Activated CD8-positive, alpha-beta T cell treated with anti-CD3 and anti-CD28 coated beads, Interleukin-2, amount 10 ng/mL, durations not matched to agents 7 days and 5 days (primary cell): ENCODE data around the gene RPL38. TPM values are rescaled to one million over a fixed set of nuclear protein-coding genes. Genes with fewer than 3 reads are reported as not detected.
A peak's percentile ranks its signal among the peaks of the same experiment; 100 is the strongest.

Source experiments
- ATAC-seq: fragments of 150-1000 bp; cut with Tn5 transposase; one replicate; pipeline ENCODE4 v1.10.0; 2021; ENCODE audit warnings: moderate library complexity
- CTCF ChIA-PET: fragments of 350-600 bp; sonication (Branson Sonifier 250); formaldehyde crosslinking; loops from one replicate; lab custom pipeline; 2021; ENCODE audit warnings: antibody characterized with exemption; lab: Charles Lee
- POLR2A ChIA-PET: fragments of 350-600 bp; sonication (Branson Sonifier 250); formaldehyde crosslinking; loops from one replicate; lab custom pipeline; 2021; ENCODE audit warnings: antibody characterized with exemption; lab: Charles Lee
- DNase-seq: peaks from one replicate; pipeline ENCODE4 v3.0.0-alpha.2; 2020
- H3K27ac Mint-ChIP-seq: one replicate; pipeline ENCODE4 v1.8.0; 2021; ENCODE audit warnings: mild to moderate bottlenecking, mixed read lengths
- H3K27me3 Mint-ChIP-seq: one replicate; pipeline ENCODE4 v1.8.0; 2021; ENCODE audit warnings: low read depth, mixed read lengths
- H3K36me3 Mint-ChIP-seq: one replicate; pipeline ENCODE4 v1.8.0; 2021; ENCODE audit warnings: low read depth, mixed read lengths
- H3K4me1 Mint-ChIP-seq: one replicate; pipeline ENCODE4 v1.8.0; 2021; ENCODE audit warnings: low read depth, mixed read lengths
- H3K4me3 Mint-ChIP-seq: one replicate; pipeline ENCODE4 v1.8.0; 2021; ENCODE audit warnings: mild to moderate bottlenecking, mixed read lengths
- H3K9me3 Mint-ChIP-seq: one replicate; pipeline ENCODE4 v1.8.0; 2022; ENCODE audit warnings: mixed read lengths; ENCODE audit not compliant: insufficient read depth
- total RNA-seq, 2 experiments: library from RNA; stranded (reverse); gene quantifications; one replicate each; pipeline ENCODE4 v1.2.3, GENCODE V29; 2021

Gene RPL38
- 1,000 to 10,000 TPM in 1 of 2 experiments, 100 to 1,000 TPM in 1; 959 to 1,020 TPM for total RNA-seq

- ChIA-PET CTCF (interaction anchor here (0.7 to 2.4 kb wide), 9 partner anchors 9 to 178 kb away, joined by 3 to 10 read pairs (median 4); partner anchors contain the start of gene TTYH2), POLR2A (interaction anchor here (0.8 to 1.5 kb wide), 4 partner anchors 9 to 14 kb away, joined by 3 to 6 read pairs (median 4); no protein-coding TSS in a partner anchor)
- Mint-ChIP-seq H3K27ac (peak within 1 kb of the TSS; percentile 97), H3K4me1 (peaks cover 45% of the 10 kb centered on the region), H3K4me3 (peak within 1 kb of the TSS; percentile 98), H3K9me3 (no peaks in the 10 kb centered on the region), H3K27me3 (peaks cover 13% of the 10 kb centered on the region), H3K36me3 (peaks cover 34% of the 10 kb centered on the region)
- ATAC-seq (peak; percentile 85), DNase-seq (peak; percentile 98)
Observed at GRCh38 chr17:74203439-74204240, at the start of gene RPL38. TSS of gene RPL38 (plus strand) at chr17:74203678. CDS start at chr17:74203956, 278 bp downstream.

- H3K27ac Mint-ChIP-seq = no peak overlapping the region
- peaks cover 4% of the 10 kb centered on the region for H3K27me3 Mint-ChIP-seq
- H3K4me3 Mint-ChIP-seq = no peak overlapping the region
- ChIA-PET POLR2A (no interaction called here), CTCF (no interaction called here)
- no peaks in the 10 kb centered on the region for H3K4me1 Mint-ChIP-seq
- no peaks in the 10 kb centered on the region for H3K36me3 Mint-ChIP-seq
- H3K9me3 Mint-ChIP-seq = no peaks in the 10 kb centered on the region
- ATAC-seq = no peak
- DNase-seq = no peak
Observed at GRCh38 chr17:74153821-74154430, 49.6 kb upstream of the RPL38 start.

- CTCF ChIA-PET = no interaction called here
- no peaks in the 10 kb centered on the region for H3K27me3 Mint-ChIP-seq
- DNase-seq (no peak), ATAC-seq (no peak)
- H3K9me3 Mint-ChIP-seq = no peaks in the 10 kb centered on the region
- no peak overlapping the region for H3K4me3 Mint-ChIP-seq
- no peak overlapping the region for H3K27ac Mint-ChIP-seq
- no peaks in the 10 kb centered on the region for H3K36me3 Mint-ChIP-seq
- no peaks in the 10 kb centered on the region for H3K4me1 Mint-ChIP-seq
- POLR2A ChIA-PET = no interaction called here
Observed at GRCh38 chr17:74156878-74157277, 46.6 kb upstream of the RPL38 start.

DNA sequence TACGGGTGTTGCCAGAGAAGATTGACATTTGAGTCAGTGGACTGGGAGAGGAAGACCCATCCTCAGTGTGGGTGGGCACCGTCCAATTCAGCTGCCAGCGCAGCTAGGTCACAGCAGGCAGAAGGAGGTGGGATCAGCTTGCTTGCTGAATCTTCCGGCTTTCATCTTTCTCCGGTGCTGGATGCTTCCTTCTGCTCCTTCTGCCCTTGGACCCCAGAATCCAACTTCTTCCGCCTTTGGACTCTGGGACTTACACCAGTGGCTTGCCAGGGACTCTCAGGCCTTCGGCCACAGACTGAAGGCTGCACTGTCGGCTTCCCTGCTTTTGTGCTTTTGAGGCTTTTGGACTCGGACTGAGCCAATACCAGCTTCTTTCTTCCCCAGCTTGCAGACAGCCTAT is 46.1 kb upstream of the RPL38 start:
- Mint-ChIP-seq H3K4me1 (no peaks in the 10 kb centered on the region), H3K27me3 (no peaks in the 10 kb centered on the region), H3K27ac (no peak overlapping the region), H3K9me3 (no peaks in the 10 kb centered on the region), H3K36me3 (no peaks in the 10 kb centered on the region), H3K4me3 (no peak overlapping the region)
- ChIA-PET POLR2A (no interaction called here), CTCF (no interaction called here)
- DNase-seq = no peak
- ATAC-seq = no peak

- H3K9me3 Mint-ChIP-seq = no peaks in the 10 kb centered on the region
- POLR2A ChIA-PET = no interaction called here
- no peak overlapping the region for H3K4me3 Mint-ChIP-seq
- H3K36me3 Mint-ChIP-seq = no peaks in the 10 kb centered on the region
- no peak overlapping the region for H3K27ac Mint-ChIP-seq
- CTCF ChIA-PET = interaction anchor here (0.6 to 1.4 kb wide), 3 partner anchors 41 to 328 kb away, joined by 3 to 5 read pairs (median 4); no protein-coding TSS in a partner anchor
- ATAC-seq (no peak), DNase-seq (no peak)
- H3K4me1 Mint-ChIP-seq = no peaks in the 10 kb centered on the region
- H3K27me3 Mint-ChIP-seq = no peaks in the 10 kb centered on the region
Observed at GRCh38 chr17:74158761-74159160, 44.7 kb upstream of the RPL38 start.

DNA sequence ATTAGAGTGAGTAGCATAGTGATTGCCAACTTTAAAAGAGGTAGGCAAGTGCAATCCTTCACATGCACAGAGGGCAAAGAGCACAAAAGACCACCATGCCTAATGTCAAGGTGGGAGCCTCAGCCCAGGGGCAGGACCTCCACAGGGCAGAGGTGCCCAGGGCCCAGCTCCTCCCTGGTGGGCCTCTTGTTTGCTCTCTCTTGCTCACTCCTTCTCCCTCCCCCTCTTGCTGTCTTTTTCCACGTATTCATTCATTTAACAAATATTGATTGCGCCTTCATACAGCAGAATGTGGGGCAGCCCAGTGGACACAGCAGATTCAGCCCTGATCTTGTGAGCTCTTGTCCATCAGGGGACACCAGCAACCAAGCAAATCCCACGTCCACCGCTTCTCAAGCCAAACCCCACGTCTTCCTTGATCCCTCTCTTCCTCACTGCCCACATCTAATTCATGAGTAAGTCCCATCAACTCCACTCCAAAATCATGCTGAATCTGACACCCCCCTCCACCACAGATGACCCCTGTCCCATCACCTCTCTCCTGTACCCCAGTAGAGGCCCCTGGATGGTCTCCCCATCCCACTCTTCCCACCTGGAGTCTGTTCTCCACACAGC is 44.1 kb upstream of the RPL38 start:
- Mint-ChIP-seq H3K9me3 (no peaks in the 10 kb centered on the region), H3K27ac (no peak overlapping the region), H3K4me3 (no peak overlapping the region), H3K4me1 (no peaks in the 10 kb centered on the region), H3K36me3 (no peaks in the 10 kb centered on the region), H3K27me3 (no peaks in the 10 kb centered on the region)
- ATAC-seq (no peak), DNase-seq (no peak)
- CTCF ChIA-PET = interaction anchor here (1.4 kb wide), 1 partner anchor 40 kb away, joined by 5 read pairs; no protein-coding TSS in a partner anchor
- POLR2A ChIA-PET = no interaction called here

DNA sequence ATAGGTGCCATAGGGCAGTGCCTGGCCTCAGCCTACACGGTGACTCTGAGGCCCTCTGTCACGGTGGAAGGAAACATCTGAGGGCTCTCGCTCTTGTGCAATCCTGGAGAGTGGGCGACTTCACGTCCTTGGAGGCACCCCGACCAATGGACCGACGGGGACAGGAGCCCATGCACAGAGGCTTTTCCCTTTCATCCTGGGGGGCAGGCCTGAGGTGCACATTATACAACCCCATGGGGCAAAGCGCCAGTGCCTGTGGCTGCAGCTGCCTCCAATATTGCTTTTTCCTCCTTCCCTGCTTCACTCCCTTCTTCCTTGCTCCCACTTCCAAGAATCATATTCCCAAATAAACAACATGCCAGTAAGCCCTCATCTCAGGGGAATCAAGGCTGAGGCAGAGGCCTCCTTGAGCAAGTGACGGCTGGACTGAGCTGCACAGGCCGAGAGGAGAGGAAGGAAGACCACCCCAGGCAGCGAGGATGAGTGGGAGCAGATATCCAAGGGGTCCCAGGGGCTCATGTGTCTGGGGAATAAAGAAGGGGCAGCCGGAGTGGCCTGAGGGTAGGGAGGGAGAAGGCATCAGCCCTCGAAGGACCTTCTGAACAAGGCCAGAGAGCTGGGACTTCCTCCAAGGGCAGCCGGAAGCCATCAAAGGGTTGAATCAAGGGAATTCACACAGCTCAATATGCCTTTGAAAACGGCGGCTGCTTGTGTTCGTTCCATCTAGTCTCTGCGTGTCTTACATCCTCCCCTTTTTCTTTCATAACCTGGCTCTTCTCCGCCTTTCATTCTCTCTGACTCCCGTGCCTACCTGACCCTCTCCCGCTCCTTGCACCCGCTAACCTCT is 42.6 kb upstream of the RPL38 start:
- no peak for DNase-seq
- ChIA-PET CTCF (no interaction called here), POLR2A (interaction anchor here (0.6 kb wide), 1 partner anchor 166 kb away, joined by 3 read pairs; no protein-coding TSS in a partner anchor)
- H3K36me3 Mint-ChIP-seq = no peaks in the 10 kb centered on the region
- H3K27ac Mint-ChIP-seq = no peak overlapping the region
- ATAC-seq = no peak
- no peak overlapping the region for H3K4me3 Mint-ChIP-seq
- H3K27me3 Mint-ChIP-seq = no peaks in the 10 kb centered on the region
- no peaks in the 10 kb centered on the region for H3K4me1 Mint-ChIP-seq
- H3K9me3 Mint-ChIP-seq = no peaks in the 10 kb centered on the region

DNA sequence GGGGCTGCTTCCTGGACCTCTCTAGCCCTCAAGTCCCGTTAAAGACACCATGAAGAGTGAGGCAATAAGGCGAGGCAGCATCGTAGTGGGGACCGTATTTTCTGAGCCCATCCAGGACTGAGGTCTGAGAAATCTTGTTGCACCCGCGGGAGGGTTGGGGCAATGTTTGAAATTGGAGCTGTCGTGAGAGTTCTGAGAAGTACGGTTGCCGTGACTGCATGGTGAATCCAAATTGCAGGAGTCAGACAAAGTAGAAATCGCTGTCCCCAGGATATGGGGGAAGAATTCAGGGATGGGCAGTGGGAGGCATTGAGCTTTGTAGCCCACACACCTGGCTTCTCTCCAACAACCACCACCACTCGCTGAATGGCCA is 42.0 kb upstream of the RPL38 start:
- Mint-ChIP-seq H3K27ac (no peak overlapping the region), H3K4me1 (no peaks in the 10 kb centered on the region), H3K27me3 (no peaks in the 10 kb centered on the region), H3K36me3 (no peaks in the 10 kb centered on the region), H3K4me3 (no peak overlapping the region), H3K9me3 (no peaks in the 10 kb centered on the region)
- DNase-seq = no peak
- POLR2A ChIA-PET = no interaction called here
- CTCF ChIA-PET = no interaction called here
- no peak for ATAC-seq

DNA sequence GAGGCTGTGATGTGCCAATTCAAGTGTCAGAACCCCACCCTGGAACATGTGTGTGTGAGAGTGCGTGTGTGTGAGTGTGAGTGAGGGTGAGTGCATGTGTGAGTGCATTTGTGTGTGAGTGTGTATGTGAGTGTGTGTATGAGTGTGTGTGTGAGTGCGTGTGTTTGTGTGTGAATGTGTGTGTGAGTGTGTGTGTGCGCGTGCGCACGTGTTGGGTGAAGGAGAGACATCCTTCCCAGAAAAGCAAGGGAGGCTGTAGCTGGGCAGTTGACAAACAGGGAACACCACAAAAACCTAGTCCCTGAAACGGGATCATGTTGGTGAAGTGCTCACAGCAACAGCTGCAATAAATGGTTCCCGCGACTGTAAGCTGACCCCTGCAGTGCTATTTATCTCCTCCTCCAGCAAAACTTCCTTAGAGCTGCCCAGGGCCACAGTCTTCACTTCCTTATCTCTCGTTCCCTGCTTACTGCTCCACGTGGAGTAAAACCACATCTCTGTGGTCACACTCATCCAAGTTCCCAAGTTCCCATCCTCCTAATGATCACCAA is 40.1 kb upstream of the RPL38 start:
- ChIA-PET POLR2A (no interaction called here), CTCF (no interaction called here)
- Mint-ChIP-seq H3K4me1 (no peaks in the 10 kb centered on the region), H3K9me3 (no peaks in the 10 kb centered on the region), H3K36me3 (no peaks in the 10 kb centered on the region), H3K4me3 (no peak overlapping the region), H3K27me3 (peaks cover 4% of the 10 kb centered on the region), H3K27ac (no peak overlapping the region)
- no peak for ATAC-seq
- DNase-seq = no peak

GRCh38 chr17:74163836-74164235 is 39.6 kb upstream of the RPL38 start:
- ATAC-seq (no peak), DNase-seq (no peak)
- Mint-ChIP-seq H3K36me3 (no peaks in the 10 kb centered on the region), H3K9me3 (no peaks in the 10 kb centered on the region), H3K4me1 (no peaks in the 10 kb centered on the region), H3K27ac (no peak overlapping the region), H3K4me3 (no peak overlapping the region), H3K27me3 (peaks cover 4% of the 10 kb centered on the region)
- ChIA-PET CTCF (no interaction called here), POLR2A (no interaction called here)

- ChIA-PET CTCF (no interaction called here), POLR2A (no interaction called here)
- no peak for DNase-seq
Observed at GRCh38 chr17:74164446-74165045, 38.9 kb upstream of the RPL38 start.

More at GRCh38 chr17:74164446-74165045, 38.9 kb upstream of the RPL38 start:
- Mint-ChIP-seq H3K27me3 (peaks cover 6% of the 10 kb centered on the region), H3K9me3 (no peaks in the 10 kb centered on the region), H3K4me1 (no peaks in the 10 kb centered on the region), H3K36me3 (no peaks in the 10 kb centered on the region), H3K4me3 (no peak overlapping the region), H3K27ac (no peak overlapping the region)
- ATAC-seq = no peak
